Gastroesophageal sphincter (tissue), 3 donors: ENCODE results near the gene TROAP.

Experiments
- EP300 ChIP-seq: sonication (generic); formaldehyde crosslinking; IDR thresholded peaks from one replicate; pipeline ENCODE4 v1.6.1; 2017; ENCODE audit warnings: antibody characterized with exemption, mild to moderate bottlenecking
- POLR2A ChIP-seq, 2 donors: fragments of 450-650 bp; IDR thresholded peaks; one replicate each; pipeline ENCODE4 v1.6.1; 2017; ENCODE audit warnings: antibody characterized with exemption in 2 of 2, mild to moderate bottlenecking in 2 of 2, moderate library complexity in 1 of 2
- POLR2AphosphoS5 ChIP-seq: sonication (generic); formaldehyde crosslinking; IDR thresholded peaks from one replicate; pipeline ENCODE4 v1.6.1; 2017; ENCODE audit warnings: antibody characterized with exemption
- TF ChIP-seq, protein P1 (sequence below), 4 experiments: fragments of 200-600 bp in 2 of 4; fragments of 450-650 bp in 2 of 4; sonication (generic) in 1 of 4; IDR thresholded peaks; one replicate each; pipeline ENCODE4 v1.5.1; 2017 to 2019; ENCODE audit warnings: antibody characterized with exemption in 4 of 4, mild to moderate bottlenecking in 2 of 4, moderate library complexity in 2 of 4

DNA sequence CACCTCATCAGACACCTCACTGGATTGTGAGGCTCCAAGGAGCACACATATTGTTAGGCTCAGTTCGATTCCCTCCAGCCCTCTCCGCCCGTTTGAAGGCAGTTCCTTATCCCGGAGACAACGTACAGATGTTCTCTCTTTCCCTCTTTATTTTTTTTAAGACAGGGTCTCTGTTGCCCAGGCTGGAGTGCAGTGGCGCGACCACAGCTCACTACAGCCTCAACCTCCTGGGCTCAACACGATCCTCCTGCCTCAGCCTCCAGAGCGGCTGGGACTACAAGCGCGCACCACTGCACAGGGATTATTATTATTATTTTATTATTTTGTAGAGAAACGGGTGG, 718 bp upstream of the TROAP start:
- TF ChIP-seq POLR2A (IDR thresholded peaks at IDR 0.05), result no peak
- TF ChIP-seq, protein P1, sequence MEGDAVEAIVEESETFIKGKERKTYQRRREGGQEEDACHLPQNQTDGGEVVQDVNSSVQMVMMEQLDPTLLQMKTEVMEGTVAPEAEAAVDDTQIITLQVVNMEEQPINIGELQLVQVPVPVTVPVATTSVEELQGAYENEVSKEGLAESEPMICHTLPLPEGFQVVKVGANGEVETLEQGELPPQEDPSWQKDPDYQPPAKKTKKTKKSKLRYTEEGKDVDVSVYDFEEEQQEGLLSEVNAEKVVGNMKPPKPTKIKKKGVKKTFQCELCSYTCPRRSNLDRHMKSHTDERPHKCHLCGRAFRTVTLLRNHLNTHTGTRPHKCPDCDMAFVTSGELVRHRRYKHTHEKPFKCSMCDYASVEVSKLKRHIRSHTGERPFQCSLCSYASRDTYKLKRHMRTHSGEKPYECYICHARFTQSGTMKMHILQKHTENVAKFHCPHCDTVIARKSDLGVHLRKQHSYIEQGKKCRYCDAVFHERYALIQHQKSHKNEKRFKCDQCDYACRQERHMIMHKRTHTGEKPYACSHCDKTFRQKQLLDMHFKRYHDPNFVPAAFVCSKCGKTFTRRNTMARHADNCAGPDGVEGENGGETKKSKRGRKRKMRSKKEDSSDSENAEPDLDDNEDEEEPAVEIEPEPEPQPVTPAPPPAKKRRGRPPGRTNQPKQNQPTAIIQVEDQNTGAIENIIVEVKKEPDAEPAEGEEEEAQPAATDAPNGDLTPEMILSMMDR (IDR thresholded peaks at IDR 0.05), result no peak
- no peak for TF ChIP-seq EP300
- TF ChIP-seq POLR2AphosphoS5, result no peak
